Stimulated activated CD4-positive, alpha-beta T cell treated with anti-CD3 and anti-CD28 coated beads, TNF-alpha, amount 100 ng/mL, for 24 hours (primary cell): ENCODE results near the gene MAGOH.

Source experiments
- DNase-seq, 3 experiments: peaks; one replicate each; pipeline ENCODE4 v3.0.0-alpha.2; 2020; ENCODE audit warnings: low read depth in 3 of 3

MAGOH gene

DNA sequence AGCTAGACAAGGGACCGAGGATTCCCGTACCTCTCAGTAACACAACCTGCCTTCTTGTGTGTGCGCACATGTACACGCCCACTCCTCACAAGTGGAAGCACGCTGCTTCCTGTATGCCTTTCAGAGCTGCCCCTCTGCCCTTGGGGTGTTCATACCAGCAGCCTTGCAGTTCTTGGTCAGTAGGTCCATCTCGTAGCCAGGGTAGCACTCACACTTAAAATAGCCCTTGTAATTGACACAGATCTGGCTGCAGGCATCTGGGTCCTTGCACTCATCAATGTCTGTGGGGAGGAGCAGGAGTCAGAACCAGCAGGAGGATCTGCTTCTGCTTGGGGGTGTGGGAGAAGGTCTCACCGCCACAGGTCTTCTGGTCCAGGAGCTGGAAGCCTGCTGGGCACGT lies 32.6 kb upstream of the MAGOH start:
- DNase-seq: no peak

GRCh38 chr1:53270107-53270506 lies 31.8 kb upstream of the MAGOH start:
- no peak for DNase-seq

DNA sequence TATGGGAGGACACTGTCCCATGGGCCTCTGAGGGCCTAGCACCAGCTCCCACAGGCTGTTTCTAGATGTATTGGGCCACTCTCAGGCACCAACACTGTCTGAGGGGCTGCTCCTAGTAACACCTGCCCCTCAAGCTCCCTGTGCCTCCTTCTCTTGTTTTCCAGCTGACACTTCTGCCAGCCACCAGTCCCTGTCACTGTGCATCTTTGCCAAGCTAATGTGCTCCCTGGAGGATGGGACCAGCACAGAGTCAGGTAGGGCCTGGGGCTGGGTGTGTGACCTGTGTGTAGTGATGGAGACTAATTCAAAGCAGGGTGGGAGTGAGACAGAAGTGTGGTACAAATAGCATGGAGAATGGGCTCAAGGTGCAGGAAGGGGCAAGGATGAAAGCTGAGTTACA lies 29.4 kb upstream of the MAGOH start:
- DNase-seq: no peak

DNA sequence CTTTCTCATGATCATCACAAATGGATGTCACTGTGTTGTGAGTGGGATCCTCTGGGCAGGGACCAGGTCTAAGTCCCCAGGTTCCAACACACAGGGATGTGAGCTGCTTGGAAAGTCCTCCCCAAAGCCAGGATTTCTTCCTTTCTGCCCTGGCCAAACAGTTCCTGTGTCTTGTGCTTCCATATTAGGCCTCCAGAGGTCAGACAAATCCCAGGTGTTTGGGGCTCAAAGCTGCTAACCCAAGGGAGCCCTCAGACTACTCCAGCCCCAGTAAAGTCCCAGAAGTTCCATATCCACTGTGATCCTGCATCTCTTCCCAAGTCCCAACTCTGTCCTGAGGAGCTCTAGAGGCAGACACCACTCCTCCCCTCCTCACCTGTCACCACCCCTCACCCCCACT lies 27.7 kb upstream of the MAGOH start:
- no peak for DNase-seq

DNA sequence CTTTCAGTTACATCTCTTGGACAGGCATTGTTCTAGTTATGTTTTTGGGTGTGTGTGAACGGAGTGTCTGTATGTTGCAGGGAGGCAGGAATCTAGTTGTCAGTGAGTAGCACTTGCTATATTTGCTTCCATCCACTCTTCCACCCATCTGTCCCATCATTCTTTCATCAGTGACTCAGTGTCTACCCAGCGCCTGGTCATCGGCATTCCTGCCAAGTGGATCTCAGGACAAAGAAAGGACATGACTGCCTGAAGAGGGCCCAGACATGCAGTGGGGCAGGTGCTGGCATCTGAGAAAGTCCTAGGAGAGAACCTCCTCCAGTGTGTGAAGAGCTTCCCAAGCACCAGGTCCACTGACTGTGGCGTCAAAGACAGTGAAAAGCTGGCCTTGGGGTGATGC lies 27.3 kb upstream of the MAGOH start:
- no peak for DNase-seq

GRCh38 chr1:53264048-53264447 lies 25.7 kb upstream of the MAGOH start:
- DNase-seq: no peak

- DNase-seq: no peak
These were observed 23.7 kb upstream of the MAGOH start for GRCh38 chr1:53262000-53262399.

DNA sequence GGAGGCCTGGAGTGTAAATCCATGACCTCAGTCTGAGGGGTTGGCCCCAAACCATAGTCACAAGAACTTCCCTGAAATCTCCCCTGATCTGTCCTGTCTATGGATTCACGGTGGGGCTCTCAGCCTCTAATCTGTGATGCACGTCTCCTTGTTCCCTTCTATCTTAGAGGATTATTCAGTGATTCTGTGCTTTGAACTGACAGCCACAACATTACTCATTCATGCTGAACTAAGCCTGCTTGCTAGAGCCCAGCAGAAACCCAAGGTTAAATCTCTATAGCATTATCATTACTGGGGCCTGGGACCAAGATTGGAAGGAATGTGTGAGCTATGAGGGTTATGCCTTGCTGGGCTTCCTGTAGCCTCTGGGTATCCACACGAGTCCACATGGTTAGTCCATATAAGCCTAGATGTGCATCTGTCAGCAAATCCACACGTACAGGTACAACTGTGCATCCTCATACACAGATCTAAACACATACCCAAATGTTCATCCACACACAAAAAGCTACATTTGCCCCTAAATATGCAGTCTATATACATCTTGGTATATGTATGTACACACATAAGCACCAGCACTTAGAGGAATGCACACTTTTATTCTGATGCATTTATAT lies 22.4 kb upstream of the MAGOH start:
- no peak for DNase-seq

DNA sequence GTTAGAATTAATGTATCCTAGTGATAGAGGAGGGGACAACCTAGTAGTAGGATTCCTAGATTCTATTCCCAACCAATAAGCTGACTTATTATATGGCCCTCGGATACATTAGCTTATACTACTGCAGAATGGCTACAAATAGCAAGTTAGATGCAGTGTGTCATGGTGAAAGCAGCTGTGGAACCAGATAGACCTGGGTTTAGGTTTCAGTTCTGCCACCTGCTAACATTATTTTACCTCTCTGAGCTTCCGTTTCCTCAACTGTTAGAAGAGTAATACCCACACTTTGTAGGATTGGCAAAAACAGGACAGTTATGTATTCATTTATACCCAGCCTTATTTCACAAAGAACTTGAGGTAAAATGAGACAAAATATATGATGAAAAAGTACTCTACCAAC lies 21.6 kb upstream of the MAGOH start:
- no peak for DNase-seq

DNA sequence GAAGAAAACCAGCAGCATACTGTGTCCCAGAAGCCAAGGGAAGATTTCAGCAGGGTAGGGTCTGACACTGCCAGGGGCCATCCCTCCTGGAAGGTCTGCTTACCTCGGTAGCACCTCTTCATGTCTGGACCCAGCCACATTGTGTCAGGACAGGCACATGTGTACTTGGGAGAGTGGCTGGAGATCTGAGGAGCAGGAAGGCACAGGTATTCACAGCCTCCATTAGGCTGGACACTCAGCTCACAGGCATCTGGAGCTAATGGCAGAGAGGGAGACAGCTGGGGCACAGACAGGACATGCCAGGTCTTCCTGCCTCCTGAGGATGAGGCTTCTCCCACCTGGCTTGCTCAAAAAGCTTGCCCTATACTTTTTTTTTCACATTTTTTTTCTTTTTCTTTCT lies 19.9 kb upstream of the MAGOH start:
- no peak for DNase-seq

GRCh38 chr1:53257454-53258081 lies 19.2 kb upstream of the MAGOH start:
- no peak for DNase-seq

DNA sequence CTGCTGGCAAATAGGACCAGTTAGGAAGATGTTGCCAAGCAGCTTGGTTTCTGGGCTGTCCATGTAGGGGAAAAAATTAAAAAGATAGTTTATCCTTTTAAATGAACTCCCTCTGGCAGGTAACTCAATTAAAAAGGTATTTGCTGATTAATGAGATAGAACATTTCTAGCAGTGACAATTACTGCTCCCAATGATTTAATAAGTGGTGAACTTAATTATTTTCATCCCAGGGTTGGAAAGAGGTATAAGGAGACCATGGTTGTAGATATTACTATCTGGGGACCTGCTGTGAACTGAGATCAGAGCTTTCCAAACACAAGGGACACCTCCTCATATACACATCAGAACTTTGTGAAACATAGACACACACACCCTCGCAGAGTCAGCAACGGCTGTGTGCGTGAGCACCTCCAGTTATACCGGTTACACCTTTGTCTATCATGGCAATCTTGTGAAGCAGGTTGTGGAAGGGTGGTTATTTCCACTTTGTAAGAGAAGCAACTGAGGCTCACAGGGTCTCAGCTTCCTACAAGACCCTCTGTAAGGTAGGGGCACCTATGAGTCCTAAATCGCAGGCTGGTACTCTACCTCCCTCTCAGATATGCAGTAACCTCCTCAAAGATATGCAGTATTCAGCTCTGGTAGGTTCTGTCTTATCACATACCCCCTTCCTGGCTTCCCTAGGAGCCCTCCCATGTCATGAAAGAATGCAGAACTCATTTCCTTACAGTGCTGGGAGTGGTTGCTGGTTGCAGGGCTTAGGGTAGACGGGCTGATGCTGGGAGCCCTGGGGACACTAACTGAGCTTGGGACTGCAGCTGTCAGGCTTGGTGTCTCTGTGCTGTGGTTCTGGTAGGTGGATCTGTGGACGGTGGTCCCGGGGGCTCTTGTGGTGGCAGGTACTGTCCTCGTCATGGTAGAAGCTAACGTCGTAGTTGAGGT lies 18.5 kb upstream of the MAGOH start:
- DNase-seq: no peak

- DNase-seq: no peak
These were observed 16.7 kb upstream of the MAGOH start for GRCh38 chr1:53255031-53255430.

GRCh38 chr1:53254011-53254640 lies 15.8 kb upstream of the MAGOH start:
- DNase-seq: no peak

- no peak for DNase-seq
These were observed 12.0 kb upstream of the MAGOH start for GRCh38 chr1:53250325-53250724.

DNA sequence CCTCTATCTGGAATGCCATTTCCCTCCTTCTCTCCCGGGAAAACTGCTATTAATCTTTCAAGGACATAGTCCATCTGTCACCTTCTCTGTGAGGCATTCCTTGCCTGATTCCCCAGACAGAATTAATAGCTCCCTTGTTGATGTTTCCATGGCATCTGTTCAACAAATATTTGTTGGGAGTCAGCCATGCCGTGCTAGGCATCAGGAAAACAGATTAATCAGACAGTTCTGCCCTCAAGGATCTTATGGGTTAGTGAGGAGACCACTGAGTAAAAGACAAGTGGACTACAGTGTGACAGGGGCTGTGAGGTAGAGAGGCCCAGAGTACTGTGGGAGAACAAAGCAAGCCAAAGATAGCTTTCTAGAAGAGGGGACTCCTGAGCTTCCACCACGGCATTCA lies 11.4 kb upstream of the MAGOH start:
- no peak for DNase-seq

DNA sequence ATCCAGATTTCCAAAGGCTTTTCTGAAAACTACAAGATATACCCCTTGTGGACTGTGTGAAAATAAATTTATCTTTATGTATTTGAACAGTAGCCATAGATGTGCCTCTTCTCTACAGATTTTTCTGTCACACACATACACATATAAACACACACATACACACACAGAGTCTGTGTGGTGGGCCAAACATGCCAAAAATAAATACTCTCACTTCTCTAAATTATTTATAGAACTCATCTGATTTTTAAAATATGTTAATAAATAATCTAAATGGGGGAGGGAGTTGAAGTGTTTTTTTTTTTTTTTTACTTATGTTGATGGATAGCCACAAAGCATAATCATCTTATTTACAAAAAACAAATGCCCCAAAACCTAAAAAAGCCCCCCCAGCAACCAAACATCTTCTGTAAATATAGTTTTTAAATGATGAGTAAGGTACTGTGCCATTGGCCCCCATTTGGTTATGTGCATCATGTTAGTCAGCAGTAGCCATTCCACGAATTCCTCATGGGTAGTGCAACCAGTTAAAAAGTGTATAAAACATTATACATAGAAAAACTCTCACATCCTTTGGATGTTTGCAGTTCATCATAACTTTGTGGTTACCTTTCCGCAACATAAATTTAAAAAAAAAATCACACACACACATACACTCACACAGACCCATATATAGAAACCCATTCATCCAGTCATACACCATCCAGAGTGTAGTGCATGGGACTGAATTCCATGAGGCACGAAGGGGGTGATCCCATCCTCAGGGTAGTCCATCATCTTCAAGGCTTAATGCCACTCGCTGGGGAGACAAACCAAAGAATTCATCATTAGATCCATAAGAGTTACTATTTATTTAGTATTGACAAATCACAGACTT lies 8.2 kb upstream of the MAGOH start:
- DNase-seq: no peak

GRCh38 chr1:53244141-53244540 lies 5.8 kb upstream of the MAGOH start:
- DNase-seq: no peak

DNA sequence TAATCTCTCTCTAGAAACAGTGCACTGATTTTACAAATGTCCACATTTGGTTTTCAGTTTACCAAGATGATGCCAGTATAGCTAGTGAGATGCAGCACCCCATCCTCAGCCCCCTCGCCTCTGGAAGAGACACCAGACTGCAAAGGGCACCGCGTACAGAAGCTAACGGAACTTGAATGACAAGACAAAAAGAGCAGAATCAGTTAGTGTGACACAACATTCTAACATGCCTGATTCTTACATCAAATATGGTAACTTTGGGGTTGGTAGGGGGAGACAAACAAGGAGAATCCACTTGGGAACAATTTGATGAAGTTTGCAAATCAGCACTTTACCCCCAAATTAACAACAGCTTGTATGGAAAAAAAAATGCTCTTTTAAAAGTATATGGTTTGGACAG lies 4.1 kb upstream of the MAGOH start:
- no peak for DNase-seq

- no peak for DNase-seq
These were observed 3.5 kb upstream of the MAGOH start for GRCh38 chr1:53241828-53242227.

DNA sequence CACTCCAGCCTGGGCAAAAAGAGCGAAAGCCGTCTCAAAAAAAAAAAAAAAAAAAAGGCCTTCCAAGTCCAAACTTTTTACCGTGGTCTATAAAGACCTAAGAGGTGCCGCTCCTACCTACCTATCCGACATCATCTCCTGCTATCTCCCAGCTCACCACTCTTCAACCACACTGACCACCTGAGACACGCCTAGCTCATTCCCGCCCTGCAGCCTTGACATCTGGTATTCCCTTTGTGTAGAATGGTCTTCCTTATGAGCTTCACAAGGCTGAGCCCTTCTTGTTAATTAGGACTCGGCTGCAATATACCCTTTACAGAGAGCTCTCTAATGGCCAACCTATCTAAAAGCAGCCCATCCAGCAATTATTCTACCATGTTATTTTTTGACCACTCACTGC lies 680 bp downstream of the MAGOH start:
- no peak for DNase-seq

- DNase-seq: no peak
These were observed 17.4 kb downstream of the MAGOH start for GRCh38 chr1:53220962-53221286.
